Activated CD4-positive, alpha-beta T cell treated with anti-CD3 and anti-CD28 coated beads, Interleukin-10, Interleukin-2, amounts not matched to agents 100 ng/mL and 50 ng/mL, durations not matched to agents 16 hours and 8 hours (primary cell): ENCODE results near the gene ARHGAP11B.
A peak's percentile ranks its signal among the peaks of the same experiment; 100 is the strongest.
"Not testable (repeated sequence)": the region's sequence is repeated elsewhere in the genome, so short reads cannot be mapped to it uniquely, and the experiment has no call there.

ENCODE experiments used
- DNase-seq: peaks from one replicate; pipeline ENCODE4 v3.0.0-alpha.2; 2020

The ARHGAP11B gene

DNA sequence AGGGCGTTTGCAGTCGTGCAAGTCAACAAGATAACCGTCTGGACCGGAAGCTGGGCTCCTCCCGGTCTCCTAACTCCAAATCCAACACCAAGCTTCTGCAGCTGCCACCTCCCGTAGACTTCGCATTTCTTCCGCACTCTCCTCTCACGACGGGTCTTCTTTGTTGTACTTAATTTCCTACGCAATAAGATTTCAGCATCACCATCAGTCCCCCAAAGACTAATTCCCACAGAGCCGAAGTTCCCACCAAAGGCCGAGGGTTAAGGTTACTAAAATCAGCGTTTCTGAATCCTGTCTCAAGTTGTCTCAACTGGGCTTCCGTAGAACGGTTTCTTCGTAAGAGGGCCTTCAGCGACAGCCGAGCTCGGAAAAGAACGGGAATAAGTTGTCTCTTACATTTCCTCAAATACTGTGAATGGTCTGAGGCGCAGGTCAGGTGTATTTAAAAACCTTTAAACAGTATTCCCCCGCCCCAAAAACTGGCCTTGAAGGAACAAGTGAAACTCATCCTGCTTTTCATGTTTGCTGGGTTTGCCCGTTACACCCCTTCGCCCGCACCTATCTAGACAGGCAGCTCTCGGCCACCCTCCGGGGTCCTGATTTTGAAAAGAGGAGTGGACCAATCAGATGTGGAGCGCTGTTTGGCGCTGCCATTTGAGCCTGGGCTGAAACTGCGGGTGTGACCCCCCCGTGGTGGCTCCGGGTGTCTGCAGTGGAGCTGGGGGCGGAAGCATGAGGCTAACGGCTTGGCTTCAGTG is at the start of gene ARHGAP11B:
ARHGAP11B (plus strand) TSS at position 693 of the 758 bp plus-strand sequence.
- DNase-seq: peak; percentile 99

DNA sequence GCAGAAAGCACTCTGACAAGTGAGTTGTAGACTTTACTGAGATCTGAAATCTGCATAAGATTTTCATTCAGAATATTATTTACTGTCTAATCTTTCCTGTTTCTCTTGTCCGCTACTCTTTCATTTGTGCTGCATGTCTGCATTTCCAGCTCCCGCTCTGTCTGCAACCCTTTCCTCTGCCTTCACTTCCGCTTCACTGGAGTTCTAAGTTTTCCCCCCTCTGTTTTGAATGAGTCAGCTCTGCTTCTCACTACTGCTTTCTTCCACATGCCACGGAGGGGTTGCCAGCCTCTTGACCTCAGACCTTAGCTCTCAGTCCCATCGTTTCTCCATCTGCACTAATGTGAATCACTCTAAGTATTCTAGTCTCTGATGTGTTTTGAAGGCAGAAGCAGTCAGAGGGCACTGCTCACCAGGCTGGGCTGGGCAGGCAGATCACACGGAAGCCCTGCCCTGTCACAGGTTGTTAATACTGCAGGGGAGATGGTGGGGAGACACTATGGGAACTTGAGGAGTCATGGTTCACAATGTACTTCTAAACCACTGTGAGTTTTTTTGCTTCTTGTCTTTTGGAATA is 46.4 kb upstream of the ARHGAP11B start:
- DNase-seq: not testable (repeated sequence)

DNA sequence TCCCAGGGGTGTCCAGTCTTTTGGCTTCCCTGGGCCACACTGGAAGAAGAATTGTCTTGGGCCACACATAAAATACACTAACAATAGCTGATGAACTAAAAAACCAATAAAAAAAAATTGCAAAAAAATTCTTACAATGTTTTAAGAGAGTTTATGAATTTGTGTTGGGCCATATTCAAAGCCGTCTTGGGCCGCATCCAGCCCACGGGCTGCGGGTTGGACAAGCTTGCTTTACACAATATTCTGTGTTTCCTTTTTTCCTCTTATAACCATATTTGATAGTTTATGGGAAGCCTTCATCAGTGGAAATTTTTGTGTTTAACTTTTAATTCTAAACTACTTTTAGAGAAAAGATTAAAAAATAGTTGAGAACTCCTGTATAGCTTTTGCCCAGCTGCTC is 45.2 kb upstream of the ARHGAP11B start:
- DNase-seq: not testable (repeated sequence)

DNA sequence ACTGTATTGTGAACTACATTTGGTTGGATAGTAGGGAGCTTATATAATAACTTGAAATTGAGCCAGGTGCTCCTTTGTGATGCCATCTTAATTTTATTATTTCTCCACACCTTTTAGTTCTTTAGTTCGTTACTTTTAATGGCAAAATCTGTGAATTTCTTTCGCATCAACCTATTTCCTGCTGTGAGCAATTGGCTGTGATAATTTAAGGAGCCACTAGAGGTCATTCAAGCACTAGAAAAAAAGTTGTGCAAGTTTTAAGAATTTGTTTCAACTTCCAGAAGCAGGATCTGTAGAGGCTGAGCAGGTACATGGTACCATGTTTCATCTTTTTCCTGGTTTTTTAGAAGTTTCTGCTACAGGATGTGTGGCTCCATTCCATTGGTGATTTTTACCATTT is 27.0 kb upstream of the ARHGAP11B start:
- not testable (repeated sequence) for DNase-seq

- not testable (repeated sequence) for DNase-seq
Measured at GRCh38 chr15:30603796-30604195, 22.1 kb upstream of the ARHGAP11B start, which contains the start of gene GOLGA8H. Gene GOLGA8H (plus strand): TSS chr15:30604028. CDS start chr15:30604126, 98 bp downstream.

- not testable (repeated sequence) for DNase-seq
Measured at GRCh38 chr15:30612271-30612670, 13.7 kb upstream of the ARHGAP11B start.

DNA sequence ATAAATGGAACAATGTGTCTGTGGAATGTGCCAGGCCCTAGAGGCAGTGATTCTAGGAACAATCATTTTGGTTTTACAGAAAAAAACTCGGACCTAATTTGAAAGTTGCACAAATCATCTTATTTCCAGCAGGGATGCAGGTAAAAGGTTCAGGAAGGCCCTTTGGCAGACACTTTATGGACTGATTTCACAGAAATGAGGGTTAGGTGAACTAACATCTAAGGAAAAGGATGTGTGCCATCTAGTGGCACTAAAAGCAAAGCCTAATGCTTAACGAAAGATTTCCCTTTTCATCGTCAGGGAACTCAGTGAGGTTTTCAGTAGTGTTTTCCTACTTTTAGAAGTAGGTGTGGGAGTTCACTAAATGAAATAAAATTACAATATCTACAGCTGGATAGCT is 4.6 kb upstream of the ARHGAP11B start:
- not testable (repeated sequence) for DNase-seq

DNA sequence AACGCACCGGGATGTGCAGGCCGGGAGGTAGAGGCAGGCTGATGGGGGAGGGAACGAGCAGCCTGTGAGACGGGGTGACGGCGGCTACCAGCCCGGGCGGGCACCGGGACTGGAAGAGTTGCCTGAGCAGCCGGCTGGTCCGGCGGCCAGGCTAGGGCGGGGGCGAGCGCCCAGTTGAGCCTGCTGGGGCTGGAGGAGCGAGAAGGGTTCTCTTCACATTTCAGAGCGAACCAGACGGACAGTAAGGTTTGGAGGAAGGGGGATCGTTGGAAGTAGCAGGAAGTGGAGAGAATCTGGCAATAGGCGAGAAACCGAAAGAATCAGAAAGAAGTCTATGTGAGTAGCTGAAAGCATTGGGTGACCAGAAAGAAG is 252 bp downstream of the ARHGAP11B start:
- DNase-seq: peak; percentile 18

GRCh38 chr15:30626632-30627031 is 704 bp downstream of the ARHGAP11B start:
- peak; percentile 16 for DNase-seq

DNA sequence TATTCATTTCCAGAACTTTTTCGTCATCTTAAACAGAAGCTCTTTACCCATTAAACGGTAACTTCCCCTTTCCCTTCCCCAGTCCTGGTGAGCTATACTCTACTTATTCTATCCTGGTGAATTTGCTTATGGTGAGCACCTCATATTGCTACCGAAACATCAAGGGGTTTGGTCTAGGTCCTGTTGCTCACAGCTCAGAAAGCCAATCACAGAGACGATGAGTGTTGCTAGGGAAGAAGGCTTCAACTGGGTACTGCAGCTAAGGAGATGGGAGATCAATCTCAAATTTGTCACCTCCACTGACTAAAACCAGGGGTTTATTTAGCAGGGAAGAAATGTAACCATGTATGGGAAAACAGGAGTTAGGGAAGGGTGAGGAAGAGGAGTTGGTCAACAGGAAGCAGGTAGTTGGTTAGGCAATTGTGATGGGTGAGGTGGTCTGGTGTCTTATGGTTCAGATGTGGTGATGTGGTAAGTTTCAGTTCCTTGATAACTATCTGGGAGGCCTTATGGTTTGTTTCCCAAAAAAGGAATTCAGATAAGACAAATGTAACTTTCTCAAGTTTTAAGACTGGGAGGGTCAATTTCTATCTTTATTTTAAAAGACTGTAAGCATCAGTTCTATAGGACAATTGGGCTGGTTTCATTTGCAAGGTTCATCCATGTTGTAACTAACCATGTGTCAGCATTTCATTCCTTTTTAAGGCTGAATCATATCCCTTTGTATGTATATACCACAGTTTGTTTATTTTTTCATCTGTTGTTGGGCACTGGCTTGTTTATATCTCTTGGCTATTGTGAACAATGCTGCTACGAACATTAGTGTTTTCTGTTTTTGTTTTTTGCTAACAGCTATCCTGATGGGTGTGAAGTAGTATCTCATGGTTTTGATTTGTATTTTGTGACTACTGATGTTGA is 24.3 kb downstream of the ARHGAP11B start:
- peak; percentile 36 for DNase-seq

DNA sequence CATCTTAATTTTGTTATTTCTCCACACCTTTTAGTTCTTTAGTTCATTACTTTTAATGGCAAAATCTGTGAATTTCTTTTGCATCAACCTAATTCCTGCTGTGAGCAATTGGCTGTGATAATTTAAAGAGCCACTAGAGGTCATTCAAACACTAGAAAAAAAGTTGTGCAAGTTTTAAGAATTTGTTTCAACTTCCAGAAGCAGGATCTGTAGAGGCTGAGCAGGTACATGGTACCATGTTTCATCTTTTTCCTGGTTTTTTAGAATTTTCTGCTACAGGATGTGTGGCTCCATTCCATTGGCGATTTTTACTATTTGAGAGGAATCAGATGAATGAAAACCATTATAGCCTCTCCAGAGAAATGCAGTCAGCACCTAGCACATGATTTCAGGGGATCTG is 35.2 kb downstream of the ARHGAP11B start:
- DNase-seq: not testable (repeated sequence)

DNA sequence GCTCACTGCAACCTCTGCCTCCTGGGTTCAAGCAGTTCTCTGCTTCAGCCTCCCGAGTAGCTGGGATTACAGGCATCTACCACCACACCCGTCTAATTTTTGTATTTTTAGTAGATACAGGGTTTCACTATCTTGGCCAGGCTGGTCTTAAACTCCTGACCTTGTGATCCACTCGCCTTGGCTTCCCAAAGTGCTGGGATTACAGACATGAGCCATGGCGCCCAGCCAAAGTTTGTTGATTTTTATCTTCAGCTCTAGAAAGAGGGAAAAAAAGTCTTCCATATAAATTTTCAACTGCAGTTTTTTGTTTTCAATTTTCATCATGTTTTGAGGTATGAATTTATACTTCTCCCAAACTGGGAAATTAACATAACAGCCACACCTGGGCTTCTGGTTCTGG is 43.7 kb downstream of the ARHGAP11B start:
- DNase-seq: not testable (repeated sequence)

- no peak for DNase-seq
Measured at GRCh38 chr15:30670056-30670455, 44.1 kb downstream of the ARHGAP11B start.

DNA sequence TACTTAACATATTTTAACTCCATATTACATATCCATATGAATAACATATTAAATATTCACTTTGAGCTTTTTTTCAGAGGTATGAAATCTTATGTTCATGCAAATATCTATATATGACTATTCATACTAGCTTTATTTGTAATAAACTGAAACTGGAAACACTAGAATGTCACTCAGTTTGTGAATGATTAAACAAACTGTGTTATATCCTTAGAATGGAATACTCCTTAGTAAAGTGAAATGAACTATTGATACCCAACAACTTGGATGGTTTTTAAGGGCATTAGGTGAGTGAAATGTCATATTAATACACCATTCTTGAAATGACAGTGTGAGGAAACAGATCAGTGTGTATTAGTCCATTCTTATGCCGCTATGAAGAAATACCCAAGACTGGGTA is 45.4 kb downstream of the ARHGAP11B start:
- no peak for DNase-seq

GRCh38 chr15:30675126-30675525 is 49.2 kb downstream of the ARHGAP11B start:
- DNase-seq: no peak

DNA sequence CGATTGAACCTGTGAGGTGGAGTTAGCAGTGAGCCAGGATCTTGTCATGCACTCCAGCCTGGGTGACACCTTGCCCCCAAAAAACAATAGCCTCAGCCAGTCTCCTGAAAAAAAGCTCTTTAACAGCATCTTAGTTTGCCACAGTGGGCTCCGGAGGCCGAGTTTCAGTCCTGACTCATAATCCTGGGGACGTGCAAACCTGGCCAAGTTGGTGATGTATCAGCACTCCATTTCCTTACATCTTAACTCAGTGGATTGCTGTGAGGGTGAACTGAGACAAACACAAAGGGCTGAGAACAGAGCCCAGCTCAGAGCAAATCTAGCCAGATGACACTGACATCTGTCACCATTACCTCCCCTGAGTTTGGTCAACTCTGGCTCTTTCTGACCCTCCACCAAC is 50.0 kb downstream of the ARHGAP11B start:
- DNase-seq: not testable (repeated sequence)

- not testable (repeated sequence) for DNase-seq
Measured at GRCh38 chr15:30680997-30681396, 55.1 kb downstream of the ARHGAP11B start.

- DNase-seq: not testable (repeated sequence)
Measured at GRCh38 chr15:30685709-30686285, 59.9 kb downstream of the ARHGAP11B start.

DNA sequence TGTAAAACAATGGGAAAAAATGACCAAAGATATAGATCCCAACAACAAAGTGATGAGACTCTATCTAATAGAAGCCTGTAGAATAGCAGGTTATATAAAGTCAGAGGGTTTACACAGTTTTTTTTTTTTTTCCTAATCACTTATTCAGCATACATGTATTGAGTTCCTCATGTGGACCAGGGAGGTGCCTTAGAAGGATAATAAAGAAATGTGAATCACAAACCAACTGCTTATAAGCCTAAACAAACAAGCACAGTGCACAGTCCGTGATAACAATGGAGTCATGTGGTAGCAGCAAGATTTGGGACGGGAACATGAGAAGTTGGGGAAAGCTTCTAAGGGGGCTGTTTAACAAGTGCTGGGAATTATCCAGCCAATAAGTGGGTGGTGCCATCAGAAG is 60.7 kb downstream of the ARHGAP11B start:
- not testable (repeated sequence) for DNase-seq
